ENCODE measurements around the gene SYDE2. TPM values are rescaled to one million over a fixed set of nuclear protein-coding genes. Genes with fewer than 3 reads are reported as not detected.
"Not testable (repeated sequence)": the region's sequence is repeated elsewhere in the genome, so short reads cannot be mapped to it uniquely, and the experiment has no call there.

SYDE2 gene
- polyA plus RNA-seq, 1 of the 3 experiments (the other 2 are of a cell fraction): not detected

DNA sequence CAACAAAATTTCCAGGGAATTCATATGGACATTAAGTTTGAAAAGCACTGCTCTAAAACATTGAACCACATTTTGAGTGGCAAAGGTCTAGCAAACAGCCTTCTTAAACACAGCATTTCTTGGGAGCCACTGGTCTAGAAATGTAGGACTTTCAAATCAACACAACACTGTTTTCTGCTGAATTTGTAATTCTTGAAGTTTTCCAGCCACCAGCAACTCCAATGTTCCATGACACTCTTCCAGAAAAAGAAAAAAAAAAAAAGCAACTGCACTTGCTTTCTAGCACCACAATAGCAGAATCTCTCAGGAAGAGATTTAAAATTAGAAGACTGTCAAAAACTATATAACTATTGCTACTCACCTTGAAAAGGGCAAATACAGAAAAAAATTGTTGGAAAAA, 4.5 kb downstream of the SYDE2 start (continued):
- TF ChIP-seq, protein P1, sequence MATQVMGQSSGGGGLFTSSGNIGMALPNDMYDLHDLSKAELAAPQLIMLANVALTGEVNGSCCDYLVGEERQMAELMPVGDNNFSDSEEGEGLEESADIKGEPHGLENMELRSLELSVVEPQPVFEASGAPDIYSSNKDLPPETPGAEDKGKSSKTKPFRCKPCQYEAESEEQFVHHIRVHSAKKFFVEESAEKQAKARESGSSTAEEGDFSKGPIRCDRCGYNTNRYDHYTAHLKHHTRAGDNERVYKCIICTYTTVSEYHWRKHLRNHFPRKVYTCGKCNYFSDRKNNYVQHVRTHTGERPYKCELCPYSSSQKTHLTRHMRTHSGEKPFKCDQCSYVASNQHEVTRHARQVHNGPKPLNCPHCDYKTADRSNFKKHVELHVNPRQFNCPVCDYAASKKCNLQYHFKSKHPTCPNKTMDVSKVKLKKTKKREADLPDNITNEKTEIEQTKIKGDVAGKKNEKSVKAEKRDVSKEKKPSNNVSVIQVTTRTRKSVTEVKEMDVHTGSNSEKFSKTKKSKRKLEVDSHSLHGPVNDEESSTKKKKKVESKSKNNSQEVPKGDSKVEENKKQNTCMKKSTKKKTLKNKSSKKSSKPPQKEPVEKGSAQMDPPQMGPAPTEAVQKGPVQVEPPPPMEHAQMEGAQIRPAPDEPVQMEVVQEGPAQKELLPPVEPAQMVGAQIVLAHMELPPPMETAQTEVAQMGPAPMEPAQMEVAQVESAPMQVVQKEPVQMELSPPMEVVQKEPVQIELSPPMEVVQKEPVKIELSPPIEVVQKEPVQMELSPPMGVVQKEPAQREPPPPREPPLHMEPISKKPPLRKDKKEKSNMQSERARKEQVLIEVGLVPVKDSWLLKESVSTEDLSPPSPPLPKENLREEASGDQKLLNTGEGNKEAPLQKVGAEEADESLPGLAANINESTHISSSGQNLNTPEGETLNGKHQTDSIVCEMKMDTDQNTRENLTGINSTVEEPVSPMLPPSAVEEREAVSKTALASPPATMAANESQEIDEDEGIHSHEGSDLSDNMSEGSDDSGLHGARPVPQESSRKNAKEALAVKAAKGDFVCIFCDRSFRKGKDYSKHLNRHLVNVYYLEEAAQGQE (IDR thresholded peaks at IDR 0.05; ENCODE audit: low read depth, low read length): no peak
- TF ChIP-seq CHD2 (IDR thresholded peaks at IDR 0.05; ENCODE audit: low read length, partially characterized antibody) (no peak), GABPA (IDR thresholded peaks at IDR 0.05; ENCODE audit: low read depth) (no peak), SIN3A (IDR thresholded peaks at IDR 0.05; ENCODE audit: borderline replicate concordance, low read depth, low read length) (no peak), EZH2phosphoT487 (IDR thresholded peaks at IDR 0.05; ENCODE audit: borderline replicate concordance, low read depth) (no peak), TAF1 (IDR thresholded peaks at IDR 0.05; ENCODE audit: borderline replicate concordance, low read depth, low read length) (no peak), NRF1 (IDR thresholded peaks at IDR 0.05; ENCODE audit: low read depth, low read length) (no peak)

- Histone ChIP-seq H3F3A (replicated peaks; ENCODE audit: insufficient read depth) (peaks cover 9% of the 10 kb centered on the region), H3K27me3 (ENCODE audit: insufficient read depth) (peaks cover 45% of the 10 kb centered on the region), H3K4me3 (ENCODE audit: low read depth in 2 of 2, low read length in 1 of 2) (no peak overlapping the region), H2AFZ (ENCODE audit: low read depth) (no peak overlapping the region), H3K4me2 (no peak overlapping the region), H3K9ac (no peak overlapping the region), H3K27ac (ENCODE audit: low read depth in 2 of 2, low read length in 1 of 2) (no peak overlapping the region), H4K20me1 (ENCODE audit: insufficient read depth) (no peaks in the 10 kb centered on the region), H3K36me3 (replicated peaks in 1 of 2; ENCODE audit: control insufficient read depth in 1 of 2, insufficient read depth in 2 of 2, low read length in 1 of 2) (no peaks in the 10 kb centered on the region), H3K9me3 (no peaks in the 10 kb centered on the region), H3K9me2 (no peaks in the 10 kb centered on the region; the same call in 1 of the 2 replicates), H3K4me1 (ENCODE audit: control insufficient read depth in 1 of 2, insufficient read depth in 2 of 2, low read depth in 1 of 2, low read length in 1 of 2) (no peaks in the 10 kb centered on the region; a peak in 1 of 4 replicates), H3K79me2 (ENCODE audit: insufficient read depth) (no peaks in the 10 kb centered on the region)
- DNase-seq: no peak
- POLR2A ChIA-PET: no interaction called here
- TF ChIP-seq EZH2phosphoT487 (IDR thresholded peaks at IDR 0.05; ENCODE audit: borderline replicate concordance, low read depth) (no peak), RXRA (IDR thresholded peaks at IDR 0.05; ENCODE audit: borderline replicate concordance, low read depth) (no peak), RAD21 (IDR thresholded peaks at IDR 0.05; ENCODE audit: low read length) (no peak)
- WGBS (ENCODE audit: low lambda C conversion rate): 17% methylated on average over 2 of the region's 2 CpGs
- CTCF ChIA-PET: no interaction called here
These were observed 5.1 kb downstream of the SYDE2 start for GRCh38 chr1:85195703-85196102.

GRCh38 chr1:85192129-85192528, 8.7 kb downstream of the SYDE2 start:
- H3K27ac ChIP-seq (ENCODE audit: low read depth in 2 of 2, low read length in 1 of 2); H3K9me2 ChIP-seq; H3K9me3 ChIP-seq; H3K4me3 ChIP-seq (ENCODE audit: low read depth in 2 of 2, low read length in 1 of 2); H3K4me1 ChIP-seq (ENCODE audit: control insufficient read depth in 1 of 2, insufficient read depth in 2 of 2, low read depth in 1 of 2, low read length in 1 of 2); H3K4me2 ChIP-seq; H2AFZ ChIP-seq (ENCODE audit: low read depth); H3K36me3 ChIP-seq (replicated peaks in 1 of 2; ENCODE audit: control insufficient read depth in 1 of 2, insufficient read depth in 2 of 2, low read length in 1 of 2); POLR2A ChIA-PET; H3F3A ChIP-seq (replicated peaks; ENCODE audit: insufficient read depth); H4K20me1 ChIP-seq (ENCODE audit: insufficient read depth); H3K79me2 ChIP-seq (ENCODE audit: insufficient read depth); H3K9ac ChIP-seq; DNase-seq; CTCF ChIA-PET: not testable (repeated sequence)
- H3K27me3 ChIP-seq (ENCODE audit: insufficient read depth): peaks cover 18% of the 10 kb centered on the region
